HG02763 (cell line): ENCODE results near the gene PPP3R1.
A peak's percentile ranks its signal among the peaks of the same experiment; 100 is the strongest.

ENCODE experiments used
- ATAC-seq: cut with Tn5 transposase; IDR thresholded peaks from one replicate; pipeline ENCODE4 v1.9.1; 2021; ENCODE audit warnings: mild to moderate bottlenecking, moderate library complexity; ENCODE audit not compliant: unreplicated experiment

Gene PPP3R1

GRCh38 chr2:68236103-68236734, 16.1 kb downstream of the PPP3R1 start:
- ATAC-seq = no peak

- ATAC-seq = no peak
These were observed 17.2 kb downstream of the PPP3R1 start for GRCh38 chr2:68235090-68235489.

DNA sequence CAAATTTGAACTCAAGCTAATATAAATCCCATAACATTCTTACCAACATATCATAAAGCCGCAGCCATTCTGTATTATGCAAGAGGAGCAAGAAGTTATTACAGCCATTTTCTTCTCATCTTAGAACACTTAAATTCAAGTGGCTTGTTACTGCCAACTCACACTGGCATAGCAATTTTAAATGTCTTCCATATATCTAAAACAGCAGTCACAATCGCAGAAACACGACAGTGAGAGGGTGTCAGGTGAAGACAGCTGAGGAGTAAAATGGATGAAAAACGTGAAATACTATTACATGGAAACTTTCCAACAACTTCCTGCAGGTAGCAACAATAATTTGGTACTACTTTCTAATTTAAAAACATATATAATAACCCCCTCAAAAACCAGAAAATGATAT, 17.9 kb downstream of the PPP3R1 start:
- no peak for ATAC-seq

DNA sequence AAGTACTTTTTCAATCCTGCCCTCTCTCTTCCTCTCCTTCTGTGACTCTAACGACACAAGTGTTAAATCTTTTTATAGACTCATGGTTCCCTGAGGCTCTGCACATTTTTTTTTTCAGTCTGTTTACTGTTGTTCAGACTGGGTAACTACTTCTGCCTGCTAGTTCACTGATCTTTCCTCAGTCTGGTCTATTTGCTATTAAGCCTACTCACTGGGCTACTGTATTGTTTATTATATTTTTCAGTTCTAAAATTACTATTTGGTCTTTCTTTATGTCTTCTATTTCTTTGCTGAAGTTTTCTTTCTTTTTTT, 21.3 kb downstream of the PPP3R1 start:
- no peak for ATAC-seq

GRCh38 chr2:68230241-68231060, 21.9 kb downstream of the PPP3R1 start:
- no peak for ATAC-seq

DNA sequence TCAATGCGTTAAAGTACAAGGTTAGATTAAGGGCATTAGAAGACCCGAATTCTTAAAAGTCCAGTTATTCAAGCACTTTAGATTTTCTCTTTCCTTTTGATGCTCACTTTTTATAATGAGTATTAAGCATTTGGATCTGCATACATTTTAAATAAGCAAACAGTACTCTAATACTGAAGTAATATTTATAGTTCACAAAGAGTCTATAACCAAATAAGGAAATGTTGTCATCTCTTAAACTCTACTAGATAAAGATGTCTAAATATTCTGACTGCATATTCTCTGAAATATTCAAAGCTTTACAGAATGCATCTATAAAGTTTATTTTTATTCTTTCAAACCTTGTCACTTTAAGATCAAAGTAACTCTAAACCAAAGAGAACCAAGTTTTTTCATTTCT, 25.5 kb downstream of the PPP3R1 start:
- no peak for ATAC-seq

DNA sequence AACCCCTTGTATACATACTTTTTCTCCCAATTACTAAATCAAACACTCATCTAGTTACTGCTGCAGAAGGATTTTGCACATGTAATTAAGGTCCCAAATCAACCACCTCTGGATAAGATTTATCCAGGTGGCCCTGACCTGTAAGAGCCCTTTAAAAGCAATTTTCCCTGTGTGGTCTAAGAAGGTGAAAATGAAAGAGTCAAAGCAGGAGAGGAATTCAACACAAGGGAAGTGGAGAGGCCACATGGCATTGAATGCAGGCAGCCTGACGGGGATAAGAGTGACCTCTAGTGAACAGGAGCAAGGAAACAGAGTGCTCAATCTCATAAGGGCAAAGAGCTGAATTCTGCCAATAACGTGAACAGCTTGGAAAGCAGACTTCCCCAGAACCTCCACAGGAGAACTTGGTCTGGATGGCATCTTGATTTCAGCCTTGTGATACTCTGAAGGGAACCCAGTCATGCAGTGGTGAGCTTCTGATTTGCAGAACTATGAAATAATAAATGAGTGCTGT, 27.2 kb downstream of the PPP3R1 start:
- peak; percentile 76 for ATAC-seq

DNA sequence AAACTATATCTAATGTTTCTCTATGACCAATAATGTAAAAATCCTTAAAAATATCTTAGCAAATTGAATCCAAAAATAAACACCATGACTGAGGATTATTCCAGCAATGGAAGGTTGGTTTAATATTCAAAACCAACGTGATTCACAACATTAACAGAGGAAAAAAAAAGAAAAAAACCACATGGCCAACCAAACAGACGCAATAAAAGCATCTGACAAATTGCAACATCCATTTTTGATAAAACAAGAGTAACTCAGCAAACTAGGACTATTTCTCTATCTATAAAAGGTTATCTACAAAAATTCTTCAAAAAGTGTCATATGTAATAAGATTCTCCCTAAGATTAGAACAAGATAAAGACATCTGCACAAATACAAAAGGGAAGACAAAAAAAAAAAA, 28.9 kb downstream of the PPP3R1 start:
- ATAC-seq = no peak

GRCh38 chr2:68222287-68222686, 30.0 kb downstream of the PPP3R1 start:
- ATAC-seq = no peak

DNA sequence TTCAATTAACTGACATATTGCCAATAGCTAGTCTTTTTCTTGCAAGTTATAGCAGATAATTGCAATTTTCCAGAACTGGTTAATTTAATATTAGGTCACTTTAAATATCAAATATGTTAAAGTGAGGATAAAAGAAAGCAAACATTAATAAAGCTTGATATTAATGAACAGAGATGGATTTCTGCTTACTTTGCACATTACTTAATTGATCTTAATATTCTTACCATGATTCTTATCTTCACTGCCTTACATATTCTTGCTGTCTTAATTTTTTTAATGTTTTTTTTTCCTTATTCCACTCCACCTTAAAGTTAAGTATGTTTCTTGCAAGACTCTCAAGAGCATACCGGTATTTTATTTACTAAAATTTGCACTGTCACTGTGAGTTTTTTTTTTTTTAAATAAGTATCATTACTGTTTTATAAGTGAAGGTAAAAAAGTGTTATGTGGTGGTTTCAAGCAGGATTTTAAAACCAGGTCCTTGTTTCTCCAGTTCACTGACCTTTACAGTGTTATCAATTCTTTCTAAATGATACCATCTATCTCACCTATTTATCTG, 33.9 kb downstream of the PPP3R1 start:
- no peak for ATAC-seq

GRCh38 chr2:68217729-68218128, 34.6 kb downstream of the PPP3R1 start:
- no peak for ATAC-seq

GRCh38 chr2:68216454-68217310, 35.6 kb downstream of the PPP3R1 start:
- ATAC-seq = no peak

- ATAC-seq = peak; percentile 72
These were observed 38.0 kb downstream of the PPP3R1 start for GRCh38 chr2:68214381-68214780.

DNA sequence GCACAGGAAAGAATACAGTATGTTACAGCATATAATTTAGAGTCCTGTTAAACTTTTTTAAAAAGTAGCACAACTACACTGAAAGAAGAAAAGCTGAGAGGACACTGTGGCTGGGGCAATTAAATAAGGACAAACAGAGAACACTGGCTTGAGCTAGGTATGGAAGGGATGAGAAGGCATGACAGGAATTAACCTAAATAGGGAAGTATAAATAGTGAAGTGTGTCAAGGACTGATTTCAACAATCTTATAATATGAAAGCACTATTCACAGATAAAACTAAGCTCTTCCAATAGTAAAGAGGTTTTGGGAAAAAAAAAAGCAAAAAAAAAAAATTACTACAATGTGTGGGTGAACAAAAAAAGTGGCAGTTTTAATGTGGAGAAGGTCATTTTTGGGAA, 45.5 kb downstream of the PPP3R1 start:
- no peak for ATAC-seq

GRCh38 chr2:68203587-68203986, 48.7 kb downstream of the PPP3R1 start:
- ATAC-seq = peak; percentile 87

- ATAC-seq = no peak
These were observed 52.1 kb downstream of the PPP3R1 start for GRCh38 chr2:68200157-68200787.

DNA sequence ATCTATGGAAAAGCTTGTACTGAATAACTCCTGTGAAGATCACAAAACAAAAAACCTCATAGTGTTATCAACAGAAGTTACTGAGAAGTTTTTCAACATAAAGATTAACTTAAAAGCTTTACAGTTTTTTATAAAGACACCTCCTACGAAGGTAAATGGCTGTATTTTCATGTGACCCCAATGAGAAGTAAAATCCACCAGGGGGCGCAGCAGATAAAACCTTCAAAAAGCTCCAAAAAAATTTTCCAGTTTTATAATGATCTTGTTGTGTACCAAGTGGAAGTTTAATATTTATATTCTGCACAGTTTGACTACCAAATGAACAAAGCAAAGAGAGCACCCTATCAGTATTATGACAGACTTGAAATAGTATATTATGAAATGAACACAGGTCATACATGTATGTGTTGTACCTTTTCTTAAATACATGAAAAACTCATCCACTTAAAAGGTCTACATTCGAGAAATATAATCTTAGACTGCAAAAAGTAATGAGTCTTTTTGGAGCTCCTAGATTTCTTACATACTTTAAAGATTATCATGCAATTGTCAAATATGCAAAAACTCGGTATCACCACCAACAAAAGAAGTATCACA, 56.1 kb downstream of the PPP3R1 start:
- ATAC-seq = no peak

DNA sequence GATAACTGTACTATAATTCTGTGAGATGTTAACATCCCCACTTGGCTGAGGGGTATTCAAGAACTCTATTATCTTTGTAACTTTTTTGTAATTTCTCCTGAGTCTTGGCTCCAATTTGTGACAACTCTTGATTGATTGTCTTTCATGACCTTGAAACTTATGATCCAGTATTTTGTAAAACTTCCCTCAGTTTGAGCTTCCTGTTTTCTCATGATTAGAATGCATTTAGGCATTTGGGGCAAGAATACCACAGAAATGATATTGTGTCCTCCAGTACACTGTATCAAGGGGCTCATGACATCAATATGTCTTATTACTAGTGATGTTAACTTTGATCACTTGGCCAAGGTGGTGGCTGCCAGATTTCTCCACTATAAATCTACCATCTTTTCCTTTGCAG, 57.2 kb downstream of the PPP3R1 start:
- no peak for ATAC-seq

DNA sequence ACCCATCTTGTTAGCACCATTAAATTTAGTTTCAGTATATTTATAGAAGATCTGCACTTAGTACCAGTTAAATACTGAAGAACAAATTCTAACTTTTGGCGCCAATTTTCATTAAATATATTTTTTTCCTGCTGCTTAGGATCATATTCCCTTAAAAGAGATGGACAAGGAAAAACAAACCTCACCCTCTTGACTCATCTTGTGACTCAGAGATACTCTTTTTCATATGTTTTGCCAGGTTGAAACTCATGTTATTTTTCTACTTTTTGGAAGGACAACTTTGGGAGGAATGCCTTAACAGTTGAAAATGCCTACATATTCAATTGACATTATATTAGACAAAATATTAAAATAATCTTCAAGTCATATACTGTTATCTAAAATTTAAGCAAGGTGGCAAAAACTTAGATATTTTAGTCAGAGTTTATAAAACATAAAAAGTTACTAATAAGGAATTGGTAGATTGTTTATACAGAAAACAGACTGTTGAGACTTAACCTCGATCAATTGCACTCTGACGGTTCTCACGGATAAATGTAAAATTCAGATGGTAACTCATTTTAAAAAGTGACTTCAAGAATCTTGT, 58.5 kb downstream of the PPP3R1 start:
- no peak for ATAC-seq

DNA sequence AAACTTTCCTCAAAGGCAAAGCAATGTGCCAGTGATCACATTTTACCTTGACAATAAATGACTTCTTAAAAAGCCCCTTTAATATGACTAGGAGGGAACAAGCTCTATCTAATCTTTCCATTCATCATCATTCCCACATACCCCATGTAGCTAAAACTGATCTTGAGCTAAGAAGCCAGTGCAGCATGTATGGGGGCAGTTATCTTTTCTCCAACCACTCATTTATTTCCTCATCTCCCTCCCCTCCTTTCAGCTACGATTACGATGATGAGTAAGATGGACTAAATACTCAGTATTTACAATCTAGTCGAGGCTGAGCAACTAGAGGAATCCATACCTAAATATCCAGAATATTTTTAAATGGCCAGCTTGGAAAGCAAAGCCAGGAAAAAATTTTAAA, 59.2 kb downstream of the PPP3R1 start:
- ATAC-seq = no peak
